ENCODE data around the gene IL1RAPL2. TPM values are rescaled to one million over a fixed set of nuclear protein-coding genes. Genes with fewer than 3 reads are reported as not detected.

Gene IL1RAPL2
- total and polyA plus RNA-seq, 5 donors from 2014 or later = not detected

GRCh38 chrX:105179644-105180043, 613.6 kb downstream of the IL1RAPL2 start:
- H3K27me3 ChIP-seq (ENCODE audit: control insufficient read depth, insufficient read depth, low read length) = no peaks in the 10 kb centered on the region
- DNase-seq (no peak), ATAC-seq (ENCODE audit: low read depth in 2 of 2) (no peak)
- no peak overlapping the region for H3K4me3 Mint-ChIP-seq
- no peak overlapping the region for H3K27ac Mint-ChIP-seq
- no peaks in the 10 kb centered on the region for H3K36me3 ChIP-seq (ENCODE audit: control insufficient read depth, insufficient read depth, low read length)
- H3K9me3 Mint-ChIP-seq = peaks cover 0 to 5% (median 0%) of the 10 kb centered on the region in 7 donors
- no peak overlapping the region for H3K27ac ChIP-seq (ENCODE audit: insufficient read depth, low read length, poor library complexity, severe bottlenecking)
- no peaks in the 10 kb centered on the region for H3K4me1 Mint-ChIP-seq
- H3K4me1 ChIP-seq (ENCODE audit: control insufficient read depth, insufficient read depth, low read length, poor library complexity, severe bottlenecking) = no peaks in the 10 kb centered on the region
- no peak overlapping the region for H3K4me3 ChIP-seq (ENCODE audit: low read depth, low read length)
- no peaks in the 10 kb centered on the region for H3K27me3 Mint-ChIP-seq
- no peaks in the 10 kb centered on the region for H3K9me3 ChIP-seq (ENCODE audit: control insufficient read depth in 2 of 2, low read length in 2 of 2)
- no peaks in the 10 kb centered on the region for H3K36me3 Mint-ChIP-seq

GRCh38 chrX:105189093-105189492, 623.1 kb downstream of the IL1RAPL2 start:
- no peaks in the 10 kb centered on the region for H3K4me1 ChIP-seq (ENCODE audit: control insufficient read depth, insufficient read depth, low read length, poor library complexity, severe bottlenecking)
- H3K4me3 Mint-ChIP-seq = no peak overlapping the region
- H3K27me3 Mint-ChIP-seq = no peaks in the 10 kb centered on the region
- H3K36me3 Mint-ChIP-seq = no peaks in the 10 kb centered on the region
- H3K9me3 ChIP-seq (ENCODE audit: control insufficient read depth in 2 of 2, low read length in 2 of 2) = no peaks in the 10 kb centered on the region
- DNase-seq = no peak
- H3K27me3 ChIP-seq (ENCODE audit: control insufficient read depth, insufficient read depth, low read length) = no peaks in the 10 kb centered on the region
- no peak overlapping the region for H3K27ac ChIP-seq (ENCODE audit: insufficient read depth, low read length, poor library complexity, severe bottlenecking)
- no peak overlapping the region for H3K27ac Mint-ChIP-seq
- H3K36me3 ChIP-seq (ENCODE audit: control insufficient read depth, insufficient read depth, low read length) = no peaks in the 10 kb centered on the region
- H3K4me3 ChIP-seq (ENCODE audit: low read depth, low read length) = no peak overlapping the region
- H3K4me1 Mint-ChIP-seq = no peaks in the 10 kb centered on the region
- peaks cover 0 to under 1% (median 0%) of the 10 kb centered on the region in 7 donors for H3K9me3 Mint-ChIP-seq
- no peak for ATAC-seq (ENCODE audit: low read depth in 2 of 2)

- peak in 2 of 3 donors; percentile 6 to 35 for DNase-seq
- Mint-ChIP-seq H3K27me3 (no peaks in the 10 kb centered on the region), H3K9me3 (no peaks in the 10 kb centered on the region), H3K4me1 (no peaks in the 10 kb centered on the region), H3K36me3 (no peaks in the 10 kb centered on the region), H3K4me3 (no peak overlapping the region), H3K27ac (no peak overlapping the region)
- Histone ChIP-seq H3K36me3 (ENCODE audit: control insufficient read depth, insufficient read depth, low read length) (no peaks in the 10 kb centered on the region), H3K4me1 (ENCODE audit: control insufficient read depth, insufficient read depth, low read length, poor library complexity, severe bottlenecking) (no peaks in the 10 kb centered on the region), H3K27me3 (ENCODE audit: control insufficient read depth, insufficient read depth, low read length) (no peaks in the 10 kb centered on the region), H3K4me3 (ENCODE audit: low read depth, low read length) (no peak overlapping the region), H3K9me3 (ENCODE audit: control insufficient read depth in 2 of 2, low read length in 2 of 2) (no peaks in the 10 kb centered on the region), H3K27ac (ENCODE audit: insufficient read depth, low read length, poor library complexity, severe bottlenecking) (no peak overlapping the region)
- ATAC-seq (ENCODE audit: low read depth in 2 of 2) = no peak
These were observed 624.4 kb downstream of the IL1RAPL2 start for GRCh38 chrX:105190252-105190853.

- H3K36me3 ChIP-seq (ENCODE audit: control insufficient read depth, insufficient read depth, low read length) = no peaks in the 10 kb centered on the region
- DNase-seq = peak in 1 of 3 donors; percentile 2
- H3K9me3 ChIP-seq (ENCODE audit: control insufficient read depth in 2 of 2, low read length in 2 of 2) = no peaks in the 10 kb centered on the region
- H3K4me1 Mint-ChIP-seq = no peaks in the 10 kb centered on the region
- H3K9me3 Mint-ChIP-seq = no peaks in the 10 kb centered on the region
- no peak overlapping the region for H3K4me3 ChIP-seq (ENCODE audit: low read depth, low read length)
- no peak overlapping the region for H3K27ac ChIP-seq (ENCODE audit: insufficient read depth, low read length, poor library complexity, severe bottlenecking)
- H3K27me3 Mint-ChIP-seq = no peaks in the 10 kb centered on the region
- no peaks in the 10 kb centered on the region for H3K36me3 Mint-ChIP-seq
- H3K4me3 Mint-ChIP-seq = no peak overlapping the region
- H3K27me3 ChIP-seq (ENCODE audit: control insufficient read depth, insufficient read depth, low read length) = no peaks in the 10 kb centered on the region
- ATAC-seq (ENCODE audit: low read depth in 2 of 2) = no peak
- no peak overlapping the region for H3K27ac Mint-ChIP-seq
- H3K4me1 ChIP-seq (ENCODE audit: control insufficient read depth, insufficient read depth, low read length, poor library complexity, severe bottlenecking) = no peaks in the 10 kb centered on the region
These were observed 625.9 kb downstream of the IL1RAPL2 start for GRCh38 chrX:105191878-105192277.

- Mint-ChIP-seq H3K27ac (no peak overlapping the region), H3K4me3 (no peak overlapping the region), H3K4me1 (no peaks in the 10 kb centered on the region), H3K36me3 (no peaks in the 10 kb centered on the region), H3K9me3 (peaks cover 0 to 3% (median 0%) of the 10 kb centered on the region in 7 donors), H3K27me3 (no peaks in the 10 kb centered on the region)
- no peaks in the 10 kb centered on the region for H3K4me1 ChIP-seq (ENCODE audit: control insufficient read depth, insufficient read depth, low read length, poor library complexity, severe bottlenecking)
- no peak for ATAC-seq (ENCODE audit: low read depth in 2 of 2)
- no peak for DNase-seq
- no peak overlapping the region for H3K4me3 ChIP-seq (ENCODE audit: low read depth, low read length)
- H3K9me3 ChIP-seq (ENCODE audit: control insufficient read depth in 2 of 2, low read length in 2 of 2) = no peaks in the 10 kb centered on the region
- no peaks in the 10 kb centered on the region for H3K27me3 ChIP-seq (ENCODE audit: control insufficient read depth, insufficient read depth, low read length)
- no peaks in the 10 kb centered on the region for H3K36me3 ChIP-seq (ENCODE audit: control insufficient read depth, insufficient read depth, low read length)
- no peak overlapping the region for H3K27ac ChIP-seq (ENCODE audit: insufficient read depth, low read length, poor library complexity, severe bottlenecking)
These were observed 643.4 kb downstream of the IL1RAPL2 start for GRCh38 chrX:105209406-105209805.

- ATAC-seq (ENCODE audit: low read depth in 2 of 2) (no peak), DNase-seq (no peak)
- Histone ChIP-seq H3K4me3 (ENCODE audit: low read depth, low read length) (no peak overlapping the region), H3K4me1 (ENCODE audit: control insufficient read depth, insufficient read depth, low read length, poor library complexity, severe bottlenecking) (no peaks in the 10 kb centered on the region), H3K27ac (ENCODE audit: insufficient read depth, low read length, poor library complexity, severe bottlenecking) (no peak overlapping the region), H3K27me3 (ENCODE audit: control insufficient read depth, insufficient read depth, low read length) (no peaks in the 10 kb centered on the region), H3K36me3 (ENCODE audit: control insufficient read depth, insufficient read depth, low read length) (no peaks in the 10 kb centered on the region), H3K9me3 (ENCODE audit: control insufficient read depth in 2 of 2, low read length in 2 of 2) (no peaks in the 10 kb centered on the region)
- H3K36me3 Mint-ChIP-seq = no peaks in the 10 kb centered on the region
- H3K9me3 Mint-ChIP-seq = peaks cover 0 to 3% (median 0%) of the 10 kb centered on the region in 7 donors
- H3K27ac Mint-ChIP-seq = no peak overlapping the region
- no peak overlapping the region for H3K4me3 Mint-ChIP-seq
- no peaks in the 10 kb centered on the region for H3K4me1 Mint-ChIP-seq
- no peaks in the 10 kb centered on the region for H3K27me3 Mint-ChIP-seq
These were observed 644.3 kb downstream of the IL1RAPL2 start for GRCh38 chrX:105210258-105210657.

- Histone ChIP-seq H3K4me3 (ENCODE audit: low read depth, low read length) (no peak overlapping the region), H3K9me3 (ENCODE audit: control insufficient read depth in 2 of 2, low read length in 2 of 2) (no peaks in the 10 kb centered on the region), H3K27ac (ENCODE audit: insufficient read depth, low read length, poor library complexity, severe bottlenecking) (no peak overlapping the region), H3K4me1 (ENCODE audit: control insufficient read depth, insufficient read depth, low read length, poor library complexity, severe bottlenecking) (no peaks in the 10 kb centered on the region), H3K27me3 (ENCODE audit: control insufficient read depth, insufficient read depth, low read length) (no peaks in the 10 kb centered on the region), H3K36me3 (ENCODE audit: control insufficient read depth, insufficient read depth, low read length) (no peaks in the 10 kb centered on the region)
- Mint-ChIP-seq H3K4me1 (no peaks in the 10 kb centered on the region), H3K27ac (no peak overlapping the region), H3K9me3 (peaks cover 0 to 3% (median 0%) of the 10 kb centered on the region in 7 donors), H3K27me3 (no peaks in the 10 kb centered on the region), H3K4me3 (no peak overlapping the region), H3K36me3 (no peaks in the 10 kb centered on the region)
- no peak for DNase-seq
- ATAC-seq (ENCODE audit: low read depth in 2 of 2) = no peak
These were observed 645.1 kb downstream of the IL1RAPL2 start for GRCh38 chrX:105211066-105211575.

Data from CD4-positive, CD25-positive, alpha-beta regulatory T cell (primary cell).